HG03571 (cell line): Measurements from ENCODE around the gene TMED1.
"Not testable (repeated sequence)": the region's sequence is repeated elsewhere in the genome, so short reads cannot be mapped to it uniquely, and the experiment has no call there.

Source experiments
- ATAC-seq: cut with Tn5 transposase; IDR thresholded peaks from one replicate; pipeline ENCODE4 v1.9.1; 2021; ENCODE audit not compliant: unreplicated experiment

Gene TMED1

GRCh38 chr19:10862561-10863106 lies 26.6 kb upstream of the TMED1 start:
- no peak for ATAC-seq

DNA sequence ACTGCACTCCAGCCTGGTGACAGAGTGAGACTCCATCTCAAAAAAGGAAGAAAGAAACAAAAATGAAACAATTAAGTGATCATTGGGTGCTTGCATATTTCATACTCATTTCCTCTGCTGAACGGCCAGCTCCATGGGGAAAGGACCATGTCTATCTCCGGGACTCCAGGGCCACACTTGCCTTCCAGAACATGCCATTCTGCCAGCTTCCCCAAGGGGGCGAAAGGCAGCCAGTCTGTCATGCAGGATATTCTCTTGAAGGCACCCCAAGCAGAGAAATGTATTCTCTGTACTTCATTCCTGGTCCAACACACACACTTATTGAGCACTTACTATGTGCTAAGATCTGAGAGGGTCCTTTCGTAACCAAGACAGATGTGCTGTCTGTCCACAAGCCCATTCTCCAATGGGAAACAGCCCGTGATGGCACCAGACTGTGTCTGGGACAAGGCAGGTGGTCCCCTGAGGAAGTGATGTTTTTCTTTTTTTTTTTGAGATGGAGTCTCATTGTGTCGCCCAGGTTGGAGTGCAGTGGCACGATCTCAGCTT lies 25.2 kb upstream of the TMED1 start:
- ATAC-seq, result no peak

DNA sequence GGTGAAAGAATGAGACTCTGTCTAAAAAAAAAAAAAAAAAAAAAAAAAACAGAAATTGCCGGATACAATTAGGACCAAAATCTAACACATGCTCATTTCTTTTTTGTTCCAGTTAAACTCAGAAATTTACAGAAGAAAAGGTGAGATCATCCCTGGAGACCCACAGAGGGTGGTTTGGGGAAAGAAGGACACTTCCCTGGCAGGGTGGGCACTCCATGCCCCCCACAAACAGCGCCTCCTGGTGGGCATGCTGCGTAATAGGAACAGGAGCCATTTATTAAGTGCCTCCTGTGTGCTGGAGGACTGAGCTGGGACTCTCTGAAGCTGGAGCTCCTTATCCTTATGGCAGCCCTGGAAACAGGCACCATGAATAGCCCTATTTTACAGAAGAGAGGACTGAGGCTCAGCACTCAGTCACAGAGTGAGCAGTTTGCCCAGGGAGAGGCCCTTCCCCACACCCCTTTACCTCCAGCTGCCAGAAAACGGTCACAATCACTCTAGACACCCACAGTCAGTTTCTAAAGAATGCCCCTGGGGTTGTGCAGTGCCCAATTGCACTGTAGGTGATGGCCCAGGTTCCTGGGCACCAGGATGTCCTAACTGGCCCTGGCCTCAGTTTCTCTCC lies 22.3 kb upstream of the TMED1 start:
- ATAC-seq, result no peak

GRCh38 chr19:10856899-10857298 lies 20.9 kb upstream of the TMED1 start:
- not testable (repeated sequence) for ATAC-seq

- no peak for ATAC-seq
These were observed 20.0 kb upstream of the TMED1 start for GRCh38 chr19:10855879-10856522.

DNA sequence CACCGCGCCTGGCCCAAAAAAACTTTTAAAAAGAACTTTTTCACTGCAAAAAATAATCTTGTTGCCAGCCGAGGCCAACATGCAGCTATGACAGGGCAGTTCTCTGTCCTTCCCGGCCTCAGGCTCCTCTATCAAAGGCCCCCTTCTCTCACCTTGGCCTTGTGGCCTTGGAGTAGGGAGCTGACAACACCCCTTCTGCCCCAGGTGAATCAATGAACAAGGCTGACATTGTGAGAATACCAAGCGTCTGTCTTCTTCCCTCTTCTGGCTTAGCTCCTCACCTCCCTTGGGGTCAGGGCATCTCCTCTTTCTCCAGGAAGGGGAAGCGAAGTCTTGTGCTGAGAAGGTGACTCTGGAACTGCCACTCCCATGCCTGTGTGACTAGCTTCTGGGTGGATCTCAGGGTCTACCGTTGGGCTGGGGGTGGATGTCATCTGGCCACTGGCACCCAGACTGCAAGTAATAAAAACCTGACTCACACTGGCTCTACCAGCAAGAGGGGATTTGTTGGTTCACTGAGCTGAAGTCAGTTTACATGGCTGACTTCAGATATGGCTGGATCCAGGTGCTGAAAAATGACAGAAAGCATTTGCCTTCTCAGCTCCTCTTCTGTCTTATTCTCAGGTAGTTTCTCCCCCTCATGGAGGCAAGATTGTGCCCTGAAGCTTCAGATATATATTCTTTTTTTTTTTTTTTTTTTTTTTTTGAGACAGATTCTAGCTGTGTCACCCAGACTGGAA lies 18.5 kb upstream of the TMED1 start:
- ATAC-seq, result no peak

DNA sequence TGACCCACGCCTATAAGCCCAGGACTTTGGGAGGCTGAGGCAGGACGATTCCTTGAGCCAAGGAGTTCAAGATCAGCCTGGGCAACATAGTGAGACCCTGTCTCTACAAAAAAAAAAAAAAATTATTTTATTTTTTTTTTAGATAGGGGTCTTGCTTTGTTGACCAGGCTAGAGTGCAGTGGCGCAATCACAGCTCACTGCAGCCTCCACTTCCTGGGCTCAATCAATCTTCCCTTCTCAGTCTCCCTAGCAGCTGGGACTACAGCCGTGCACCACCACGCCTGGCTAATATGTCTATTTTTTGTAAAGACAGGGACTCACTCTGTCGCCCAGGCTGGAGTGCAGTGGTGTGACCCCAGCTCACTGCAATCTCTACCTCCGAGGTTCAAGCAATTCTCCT lies 16.9 kb upstream of the TMED1 start:
- ATAC-seq, result no peak

- no peak for ATAC-seq
These were observed 16.2 kb upstream of the TMED1 start for GRCh38 chr19:10852098-10852800.

DNA sequence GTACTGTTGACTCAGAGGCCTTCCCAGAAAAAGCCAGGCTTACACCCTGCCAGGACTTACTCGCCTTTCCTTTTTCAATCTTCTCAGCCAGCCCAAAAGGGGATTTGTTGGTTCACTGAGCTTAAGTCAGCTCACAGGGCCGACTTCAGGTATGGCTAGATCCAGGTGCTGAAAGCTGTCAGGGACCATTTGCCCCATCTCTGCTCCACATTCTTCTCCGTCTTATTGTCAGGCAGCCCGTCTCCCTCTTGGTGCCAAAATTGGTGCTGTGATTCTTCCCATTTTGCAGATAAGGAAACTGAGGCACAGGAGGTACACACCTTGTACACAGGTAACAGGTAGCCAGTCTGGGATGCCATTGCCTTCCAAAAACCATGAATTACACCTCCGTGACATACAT lies 14.6 kb upstream of the TMED1 start:
- ATAC-seq, result no peak

GRCh38 chr19:10848230-10848856 lies 12.3 kb upstream of the TMED1 start, which contains the start of gene C19orf38:
Gene C19orf38, plus strand, starts transcription at chr19:10848415. Its CDS starts 94 bp downstream, at chr19:10848509.
- no peak for ATAC-seq

GRCh38 chr19:10846500-10847202 lies 10.6 kb upstream of the TMED1 start:
- ATAC-seq, result no peak

DNA sequence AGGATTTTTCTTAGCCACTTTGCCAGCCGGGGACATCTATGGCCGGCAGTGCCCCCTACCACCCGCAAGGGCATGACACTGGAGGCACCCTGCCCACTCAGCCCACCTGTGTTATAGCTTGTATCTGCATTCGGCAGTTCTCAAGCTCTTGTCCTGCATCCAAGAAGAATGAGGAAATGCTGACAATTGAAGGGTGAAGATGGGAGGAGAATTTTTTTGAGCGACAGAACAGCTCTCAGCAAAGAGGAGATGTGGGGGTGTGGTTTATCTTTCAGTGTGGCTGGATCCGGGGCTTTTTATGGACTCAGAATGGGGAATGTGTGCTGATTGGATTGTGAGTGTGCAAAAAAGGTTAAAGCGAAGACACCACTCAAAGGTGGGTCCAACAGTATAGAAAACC lies 6.8 kb upstream of the TMED1 start:
- no peak for ATAC-seq

DNA sequence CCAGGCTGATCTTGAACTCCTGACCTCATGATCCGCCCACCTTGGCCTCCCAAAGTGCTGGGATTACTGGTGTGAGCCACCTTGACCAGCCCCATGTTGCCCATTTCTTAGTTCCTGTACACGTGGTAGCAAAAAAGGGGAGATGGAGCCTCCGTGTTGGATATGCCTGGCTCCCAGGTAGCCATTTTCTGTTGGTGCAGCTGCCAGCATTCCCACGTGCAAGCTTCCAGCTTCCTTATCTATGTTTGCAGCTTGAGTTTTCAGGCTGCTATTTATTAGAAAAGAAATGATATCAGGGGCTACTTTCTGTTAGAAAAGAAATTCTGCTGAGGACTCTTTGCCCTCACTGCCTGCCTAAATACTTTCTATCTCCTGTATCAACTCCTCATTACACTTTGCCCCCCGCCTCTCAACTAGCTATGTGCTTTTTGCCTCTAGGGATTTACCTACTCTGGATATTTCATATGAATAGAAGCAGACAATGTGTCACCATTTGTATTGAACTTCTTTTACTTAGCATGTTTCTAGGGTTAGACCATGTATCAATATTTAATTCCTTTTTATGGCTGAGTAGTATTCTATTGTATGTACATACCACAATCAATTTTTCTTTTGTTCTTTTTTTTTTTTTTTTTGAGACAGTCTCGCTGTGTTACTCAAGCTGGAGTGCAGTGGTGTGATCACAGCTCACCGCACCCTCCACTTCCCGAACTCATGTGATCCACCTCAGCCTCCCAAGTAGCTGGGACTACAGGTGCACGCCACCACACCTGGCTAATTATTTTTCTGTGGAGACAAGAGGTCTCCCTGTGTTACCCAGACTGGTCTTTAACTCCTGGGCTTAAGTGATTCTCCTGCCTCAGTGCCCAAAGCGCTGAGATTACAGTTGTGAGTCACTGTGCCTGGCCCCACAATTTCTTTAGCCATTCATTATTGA lies 3.4 kb upstream of the TMED1 start:
- no peak for ATAC-seq

GRCh38 chr19:10838377-10838776 lies 2.4 kb upstream of the TMED1 start:
- no peak for ATAC-seq

- not testable (repeated sequence) for ATAC-seq
These were observed 1.6 kb upstream of the TMED1 start for GRCh38 chr19:10837649-10838048.

GRCh38 chr19:10836479-10837330 lies 693 bp upstream of the TMED1 start:
- peak; percentile 13 for ATAC-seq

GRCh38 chr19:10835089-10835753 lies 791 bp downstream of the TMED1 start:
- ATAC-seq, result no peak
